ENCODE data around the gene VPS35L.

DNA sequence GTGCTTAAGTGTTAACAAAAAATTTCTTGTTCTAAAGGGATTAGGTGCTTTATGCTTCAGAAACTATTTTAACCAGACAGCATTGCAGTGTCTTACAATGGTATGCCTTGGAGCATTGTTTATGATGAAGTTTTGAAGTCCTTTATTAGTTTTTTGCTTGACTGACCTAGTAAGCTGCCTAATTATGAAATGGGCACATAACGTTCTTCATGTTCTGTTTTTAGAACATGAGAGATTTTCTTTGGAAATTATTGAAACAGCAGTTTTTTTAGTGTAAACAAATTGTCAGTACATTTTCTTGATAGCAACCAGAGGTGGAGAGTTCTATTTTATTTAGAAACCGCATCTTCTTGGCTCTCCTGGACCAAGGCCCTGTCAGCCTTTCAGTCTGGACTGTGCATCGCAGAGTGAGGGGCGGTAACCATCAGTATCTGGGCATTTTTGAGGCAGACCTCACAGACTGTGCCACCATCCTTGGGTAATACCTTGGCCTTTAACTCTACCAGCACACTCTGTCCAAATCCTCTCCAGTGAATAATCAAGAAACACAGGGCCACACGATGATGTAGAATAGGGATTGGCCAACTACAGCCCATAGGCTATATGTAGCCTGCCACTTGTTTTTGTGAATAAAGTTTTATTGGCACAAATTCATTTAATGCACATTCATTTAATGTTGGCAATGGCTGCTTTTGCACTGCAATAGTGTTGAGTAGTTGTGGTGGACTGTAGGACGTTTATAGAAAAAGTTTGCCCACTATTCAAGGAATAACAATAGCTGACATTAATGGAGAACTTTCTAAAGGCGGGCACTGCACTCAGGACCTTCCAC, 81.1 kb downstream of the VPS35L start:
- TF ChIP-seq POLR2A (IDR thresholded peaks at IDR 0.05) (no peak), POLR2AphosphoS5 (IDR thresholded peaks at IDR 0.05) (no peak)
- TF ChIP-seq, protein P1, sequence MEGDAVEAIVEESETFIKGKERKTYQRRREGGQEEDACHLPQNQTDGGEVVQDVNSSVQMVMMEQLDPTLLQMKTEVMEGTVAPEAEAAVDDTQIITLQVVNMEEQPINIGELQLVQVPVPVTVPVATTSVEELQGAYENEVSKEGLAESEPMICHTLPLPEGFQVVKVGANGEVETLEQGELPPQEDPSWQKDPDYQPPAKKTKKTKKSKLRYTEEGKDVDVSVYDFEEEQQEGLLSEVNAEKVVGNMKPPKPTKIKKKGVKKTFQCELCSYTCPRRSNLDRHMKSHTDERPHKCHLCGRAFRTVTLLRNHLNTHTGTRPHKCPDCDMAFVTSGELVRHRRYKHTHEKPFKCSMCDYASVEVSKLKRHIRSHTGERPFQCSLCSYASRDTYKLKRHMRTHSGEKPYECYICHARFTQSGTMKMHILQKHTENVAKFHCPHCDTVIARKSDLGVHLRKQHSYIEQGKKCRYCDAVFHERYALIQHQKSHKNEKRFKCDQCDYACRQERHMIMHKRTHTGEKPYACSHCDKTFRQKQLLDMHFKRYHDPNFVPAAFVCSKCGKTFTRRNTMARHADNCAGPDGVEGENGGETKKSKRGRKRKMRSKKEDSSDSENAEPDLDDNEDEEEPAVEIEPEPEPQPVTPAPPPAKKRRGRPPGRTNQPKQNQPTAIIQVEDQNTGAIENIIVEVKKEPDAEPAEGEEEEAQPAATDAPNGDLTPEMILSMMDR (IDR thresholded peaks at IDR 0.05) = no peak

Measured in prostate gland (tissue), 2 donors.